Keratinocyte (primary cell): ENCODE data around the gene SPHK1. TPM values are rescaled to one million over a fixed set of nuclear protein-coding genes. Genes with fewer than 3 reads are reported as not detected.

Experiments
- DNase-seq: peaks from one replicate; pipeline ENCODE4 v3.0.0-alpha.2; 2011; ENCODE audit warnings: low read depth, missing footprints, low spot score
- FAIRE-seq: peaks from 2 replicates; lab custom pipeline; 2011; peaks lifted over from hg19 to GRCh38; lab: Jason Lieb, UNC
- H2AFZ ChIP-seq: 2 replicates; pipeline ENCODE4 v1.6.0; 2012; ENCODE audit warnings: low read length, control low read depth, inconsistent platforms; ENCODE audit not compliant: control insufficient read depth
- H3K27ac ChIP-seq: 2 replicates; pipeline ENCODE4 v1.5.1; 2011; ENCODE audit warnings: low read length; ENCODE audit not compliant: control insufficient read depth, insufficient read depth
- H3K27me3 ChIP-seq: 3 replicates; pipeline ENCODE4 v1.6.0; 2011; ENCODE audit warnings: low read length; ENCODE audit not compliant: control insufficient read depth, insufficient read depth; ENCODE audit errors: extremely low read depth
- H3K36me3 ChIP-seq, 2 experiments: 2 replicates in 1 of 2; 3 replicates in 1 of 2; pipeline ENCODE4 v1.5.1; 2011; ENCODE audit warnings: low read length in 2 of 2, mild to moderate bottlenecking in 1 of 2; ENCODE audit not compliant: control insufficient read depth in 2 of 2, insufficient read depth in 2 of 2; ENCODE audit errors: extremely low read depth in 1 of 2
- H3K4me1 ChIP-seq: 3 replicates; pipeline ENCODE4 v1.5.1; 2011; ENCODE audit warnings: low read length; ENCODE audit not compliant: control insufficient read depth, insufficient read depth; ENCODE audit errors: extremely low read depth
- H3K4me2 ChIP-seq: 3 replicates; pipeline ENCODE4 v1.6.0; 2011; ENCODE audit warnings: low read depth, low read length; ENCODE audit not compliant: control insufficient read depth, insufficient read depth; ENCODE audit errors: extremely low read depth
- H3K4me3 ChIP-seq, 3 experiments: fragments of 200-600 bp in 1 of 3; sonication (generic) in 1 of 3; 2 replicates in 2 of 3; 3 replicates in 1 of 3; pipeline ENCODE4 v1.5.1; 2011 to 2016; ENCODE audit warnings: low read length in 3 of 3, mild to moderate bottlenecking in 3 of 3, control low read depth in 2 of 3, inconsistent platforms in 1 of 3, low read depth in 1 of 3, mixed read lengths in 1 of 3, mixed run types in 1 of 3, moderate library complexity in 1 of 3; ENCODE audit not compliant: control insufficient read depth in 2 of 3, insufficient read depth in 2 of 3; ENCODE audit errors: extremely low read depth in 1 of 3
- H3K79me2 ChIP-seq: 2 replicates; pipeline ENCODE4 v1.6.0; 2012; ENCODE audit warnings: low read length; ENCODE audit not compliant: control insufficient read depth, insufficient read depth
- H3K9ac ChIP-seq: 3 replicates; pipeline ENCODE4 v1.6.0; 2011; ENCODE audit warnings: low read length; ENCODE audit not compliant: control insufficient read depth, insufficient read depth; ENCODE audit errors: extremely low read depth
- H3K9me1 ChIP-seq: 3 replicates; pipeline ENCODE4 v1.6.0; 2011; ENCODE audit warnings: low read length; ENCODE audit not compliant: control insufficient read depth, insufficient read depth; ENCODE audit errors: extremely low read depth
- H3K9me3 ChIP-seq: 2 replicates; pipeline ENCODE4 v1.5.1; 2012; ENCODE audit warnings: low read depth, low read length; ENCODE audit not compliant: control insufficient read depth
- H4K20me1 ChIP-seq: 3 replicates; pipeline ENCODE4 v1.6.0; 2011; ENCODE audit warnings: low read length; ENCODE audit not compliant: control insufficient read depth, insufficient read depth; ENCODE audit errors: extremely low read depth
- CTCF ChIP-seq, 3 experiments: IDR thresholded peaks in 1 of 3; conservative IDR thresholded peaks in 1 of 3; optimal IDR thresholded peaks in 1 of 3; 2 replicates in 2 of 3; 3 replicates in 1 of 3; pipeline versions ENCODE3 to v1.5.1; 2011; ENCODE audit warnings: low read length in 3 of 3, mild to moderate bottlenecking in 3 of 3, moderate library complexity in 2 of 3, control low read depth in 1 of 3, inconsistent platforms in 1 of 3; ENCODE audit not compliant: insufficient read depth in 2 of 3; ENCODE audit errors: extremely low read depth in 1 of 3
- EZH2 ChIP-seq: IDR thresholded peaks from one replicate; pipeline ENCODE4 v1.6.1; 2012; ENCODE audit warnings: inconsistent platforms, mild to moderate bottlenecking, low read length, moderate library complexity
- dilution Hi-C: fragments of 300-500 bp; cut with MboI; formaldehyde crosslinking; loops from one replicate; pipeline ENCODE4 v1.7.0; 2020; ENCODE audit warnings: low sequenced_read_pairs; ENCODE audit not compliant: extremely low pct_ligation_motif_present
- polyA plus RNA-seq, 5 experiments: library from polyadenylated mRNA; depleted of rRNA in 3 of 5; stranded (reverse) in 3 of 5; stranded (forward) in 1 of 5; unstranded in 1 of 5; fragments of >200 nt; gene quantifications; 1 replicate in 1 of 5; 2 replicates in 3 of 5; 3 replicates in 1 of 5; pipeline versions ENCODE4 v1.2.1 to v1.2.3, GENCODE V29; 2011 to 2012; ENCODE audit warnings: missing spikeins in 2 of 5, low read depth in 1 of 5, low replicate concordance in 1 of 5

The SPHK1 gene
- polyA plus RNA-seq, 1 donor (not counting 4 experiments of a cell fraction or from before 2014, with no cell fraction given), result 50.2 TPM

DNA sequence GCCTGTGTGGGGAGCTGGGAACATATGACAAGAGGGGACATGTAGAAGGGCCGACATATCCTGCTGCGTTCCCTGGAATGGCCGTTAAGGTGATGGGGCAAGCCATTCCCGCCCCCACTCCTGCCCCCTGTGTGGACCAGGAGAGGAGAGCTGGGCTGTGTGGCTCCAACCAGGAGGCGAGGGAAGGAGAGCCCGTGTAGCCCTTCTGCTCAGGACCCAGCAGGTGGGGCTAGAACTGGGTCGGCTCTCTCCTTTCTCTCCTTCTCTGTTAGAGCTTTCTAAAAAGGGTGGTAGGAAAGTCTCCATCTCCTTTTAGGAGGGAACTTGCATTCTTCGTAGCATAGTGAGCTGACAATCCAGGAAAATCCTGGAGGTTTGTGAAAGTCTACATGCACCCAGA is 12.8 kb downstream of the SPHK1 start:
- H3K36me3 ChIP-seq, result peaks cover 41 to 46% of the 10 kb centered on the region in 2 experiments
- peaks cover 3% of the 10 kb centered on the region for H3K4me1 ChIP-seq
- H3K4me3 ChIP-seq, result no peak overlapping the region
- H3K79me2 ChIP-seq, result no peaks in the 10 kb centered on the region
- H3K27ac ChIP-seq, result no peak overlapping the region
- no peak for TF ChIP-seq EZH2
- no peaks in the 10 kb centered on the region for H3K9me3 ChIP-seq
- no peak overlapping the region for H2AFZ ChIP-seq
- H3K9ac ChIP-seq, result no peak overlapping the region
- no peaks in the 10 kb centered on the region for H3K27me3 ChIP-seq
- FAIRE-seq, result no peak
- H4K20me1 ChIP-seq, result no peaks in the 10 kb centered on the region
- dilution Hi-C loops, result no loop called here
- no peaks in the 10 kb centered on the region for H3K9me1 ChIP-seq
- H3K4me2 ChIP-seq, result no peak overlapping the region
- DNase-seq, result no peak

- FAIRE-seq (peak; percentile 92), DNase-seq (peak; percentile 45)
- no peak overlapping the region for H3K9ac ChIP-seq
- no peaks in the 10 kb centered on the region for H3K79me2 ChIP-seq
- no peaks in the 10 kb centered on the region for H3K27me3 ChIP-seq
- H3K4me3 ChIP-seq, result no peak overlapping the region
- H3K36me3 ChIP-seq, result peaks cover 45 to 49% of the 10 kb centered on the region in 2 experiments
- no peak overlapping the region for H2AFZ ChIP-seq
- peaks cover 3% of the 10 kb centered on the region for H3K4me1 ChIP-seq
- no peak overlapping the region for H3K27ac ChIP-seq
- dilution Hi-C loops, result no loop called here
- H3K9me3 ChIP-seq, result no peaks in the 10 kb centered on the region
- peak; percentile 94 to 99 (median 96) for TF ChIP-seq CTCF (optimal IDR thresholded peaks at IDR 0.05 in 1 of 3, IDR thresholded peaks at IDR 0.05 in 1 of 3, conservative IDR thresholded peaks at IDR 0.05 in 1 of 3; ENCODE audit: extremely low read depth in 1 of 3, insufficient read depth in 2 of 3, low read length in 3 of 3)
- TF ChIP-seq EZH2, result no peak
- no peak overlapping the region for H3K4me2 ChIP-seq
- no peaks in the 10 kb centered on the region for H4K20me1 ChIP-seq
- no peaks in the 10 kb centered on the region for H3K9me1 ChIP-seq
Measured at GRCh38 chr17:76397687-76398522, 13.5 kb downstream of the SPHK1 start.
